Nephron (organoid): ENCODE measurements around the gene PRR18.

ENCODE experiments used
- H3K27ac Mint-ChIP-seq, 3 experiments: 2 replicates each; pipeline ENCODE4 v1.8.0; 2020; ENCODE audit warnings: mixed read lengths in 3 of 3, mild to moderate bottlenecking in 2 of 3, moderate library complexity in 1 of 3
- H3K27me3 Mint-ChIP-seq: 2 replicates; pipeline ENCODE4 v1.8.0; 2021; ENCODE audit warnings: low read depth, mild to moderate bottlenecking, moderate library complexity, mixed read lengths
- H3K36me3 Mint-ChIP-seq: 2 replicates; pipeline ENCODE4 v1.8.0; 2020; ENCODE audit warnings: low read depth, mixed read lengths
- H3K4me1 Mint-ChIP-seq: 2 replicates; pipeline ENCODE4 v1.8.0; 2020; ENCODE audit warnings: mixed read lengths
- H3K4me3 Mint-ChIP-seq, 3 experiments: 2 replicates each; pipeline ENCODE4 v1.8.0; 2020; ENCODE audit warnings: mild to moderate bottlenecking in 3 of 3, mixed read lengths in 3 of 3, moderate library complexity in 2 of 3
- H3K9me3 Mint-ChIP-seq: 2 replicates; pipeline ENCODE4 v1.8.0; 2020; ENCODE audit warnings: mixed read lengths
- TF ChIP-seq, protein P1 (sequence below), 3 experiments: fragments of 200-600 bp; sonication (generic); IDR thresholded peaks; one replicate each; pipeline ENCODE4 v1.5.0; 2021; ENCODE audit warnings: antibody characterized with exemption in 3 of 3; ENCODE audit not compliant: unreplicated experiment in 3 of 3

Gene PRR18

DNA sequence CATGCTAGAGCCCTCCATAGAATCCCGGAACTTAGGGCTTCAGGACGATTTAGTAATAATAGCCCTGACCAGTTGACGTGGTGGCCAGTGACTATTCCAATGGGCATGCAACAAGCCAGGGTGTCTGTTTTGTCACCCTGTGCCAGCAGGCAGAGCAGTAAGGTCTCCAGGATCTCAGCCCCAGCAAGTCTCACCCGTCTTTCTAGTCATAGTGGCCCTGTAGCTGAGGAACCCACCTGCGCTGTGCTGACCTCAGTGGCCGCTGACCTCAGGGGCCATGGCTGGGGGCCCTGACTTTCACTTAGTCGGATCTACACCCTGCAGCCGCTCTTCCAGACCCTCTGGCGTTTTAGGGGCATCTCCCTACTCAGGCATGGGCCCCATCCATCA, 36.8 kb downstream of the PRR18 start:
- H3K27ac Mint-ChIP-seq = no peak overlapping the region
- H3K4me1 Mint-ChIP-seq = no peaks in the 10 kb centered on the region
- H3K4me3 Mint-ChIP-seq = no peak overlapping the region
- no peaks in the 10 kb centered on the region for H3K9me3 Mint-ChIP-seq
- H3K27me3 Mint-ChIP-seq = peaks cover 51% of the 10 kb centered on the region
- TF ChIP-seq, protein P1, sequence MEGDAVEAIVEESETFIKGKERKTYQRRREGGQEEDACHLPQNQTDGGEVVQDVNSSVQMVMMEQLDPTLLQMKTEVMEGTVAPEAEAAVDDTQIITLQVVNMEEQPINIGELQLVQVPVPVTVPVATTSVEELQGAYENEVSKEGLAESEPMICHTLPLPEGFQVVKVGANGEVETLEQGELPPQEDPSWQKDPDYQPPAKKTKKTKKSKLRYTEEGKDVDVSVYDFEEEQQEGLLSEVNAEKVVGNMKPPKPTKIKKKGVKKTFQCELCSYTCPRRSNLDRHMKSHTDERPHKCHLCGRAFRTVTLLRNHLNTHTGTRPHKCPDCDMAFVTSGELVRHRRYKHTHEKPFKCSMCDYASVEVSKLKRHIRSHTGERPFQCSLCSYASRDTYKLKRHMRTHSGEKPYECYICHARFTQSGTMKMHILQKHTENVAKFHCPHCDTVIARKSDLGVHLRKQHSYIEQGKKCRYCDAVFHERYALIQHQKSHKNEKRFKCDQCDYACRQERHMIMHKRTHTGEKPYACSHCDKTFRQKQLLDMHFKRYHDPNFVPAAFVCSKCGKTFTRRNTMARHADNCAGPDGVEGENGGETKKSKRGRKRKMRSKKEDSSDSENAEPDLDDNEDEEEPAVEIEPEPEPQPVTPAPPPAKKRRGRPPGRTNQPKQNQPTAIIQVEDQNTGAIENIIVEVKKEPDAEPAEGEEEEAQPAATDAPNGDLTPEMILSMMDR (IDR thresholded peaks at IDR 0.05; ENCODE audit: unreplicated experiment in 3 of 3) = no peak
- H3K36me3 Mint-ChIP-seq = no peaks in the 10 kb centered on the region

- H3K36me3 Mint-ChIP-seq = no peaks in the 10 kb centered on the region
- TF ChIP-seq, protein P1 (IDR thresholded peaks at IDR 0.05; ENCODE audit: unreplicated experiment in 3 of 3) = no peak
- no peaks in the 10 kb centered on the region for H3K4me1 Mint-ChIP-seq
- H3K27me3 Mint-ChIP-seq = peaks cover 46% of the 10 kb centered on the region
- no peak overlapping the region for H3K4me3 Mint-ChIP-seq
- H3K27ac Mint-ChIP-seq = no peak overlapping the region
- no peaks in the 10 kb centered on the region for H3K9me3 Mint-ChIP-seq
These were observed 37.4 kb downstream of the PRR18 start for GRCh38 chr6:166270706-166271375.

DNA sequence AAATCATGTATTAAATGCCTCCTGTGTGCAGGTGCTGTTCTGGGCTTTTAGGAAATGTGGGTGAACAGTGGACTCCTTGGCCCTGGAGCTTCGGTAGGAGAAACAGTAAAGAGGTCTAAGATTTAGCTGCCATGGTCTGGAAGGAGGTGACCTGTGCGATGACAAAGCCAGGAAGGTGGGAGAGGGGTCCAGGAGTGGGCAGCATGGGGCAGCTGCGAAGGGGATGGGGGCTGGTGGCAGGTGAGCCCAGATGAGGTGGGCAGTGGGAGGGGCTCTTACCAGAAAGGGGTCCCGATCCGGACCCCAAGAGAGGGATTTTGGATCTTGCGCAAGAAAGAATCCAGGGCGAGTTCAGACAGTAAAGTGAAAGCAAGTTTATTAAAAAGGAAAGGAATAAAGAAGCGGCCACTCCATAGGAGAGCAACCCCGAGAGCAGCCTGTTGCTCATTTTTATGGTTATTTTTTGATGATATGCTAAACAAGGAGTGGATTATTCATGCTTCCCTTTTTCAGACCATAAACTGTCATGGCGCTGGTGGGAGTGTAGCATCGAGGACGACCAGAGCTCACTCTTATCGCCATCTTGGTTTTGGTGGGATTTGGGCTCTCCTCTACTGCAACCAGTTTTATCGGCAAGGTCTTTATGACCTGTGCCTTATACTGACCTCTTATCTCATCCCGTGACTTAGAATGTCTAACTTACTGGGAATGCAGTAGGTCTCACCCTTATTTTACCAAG, 38.7 kb downstream of the PRR18 start:
- TF ChIP-seq, protein P1 (IDR thresholded peaks at IDR 0.05; ENCODE audit: unreplicated experiment in 3 of 3) = no peak
- peaks cover 41% of the 10 kb centered on the region for H3K27me3 Mint-ChIP-seq
- H3K9me3 Mint-ChIP-seq = no peaks in the 10 kb centered on the region
- H3K4me1 Mint-ChIP-seq = no peaks in the 10 kb centered on the region
- no peak overlapping the region for H3K4me3 Mint-ChIP-seq
- H3K36me3 Mint-ChIP-seq = no peaks in the 10 kb centered on the region
- no peak overlapping the region for H3K27ac Mint-ChIP-seq

DNA sequence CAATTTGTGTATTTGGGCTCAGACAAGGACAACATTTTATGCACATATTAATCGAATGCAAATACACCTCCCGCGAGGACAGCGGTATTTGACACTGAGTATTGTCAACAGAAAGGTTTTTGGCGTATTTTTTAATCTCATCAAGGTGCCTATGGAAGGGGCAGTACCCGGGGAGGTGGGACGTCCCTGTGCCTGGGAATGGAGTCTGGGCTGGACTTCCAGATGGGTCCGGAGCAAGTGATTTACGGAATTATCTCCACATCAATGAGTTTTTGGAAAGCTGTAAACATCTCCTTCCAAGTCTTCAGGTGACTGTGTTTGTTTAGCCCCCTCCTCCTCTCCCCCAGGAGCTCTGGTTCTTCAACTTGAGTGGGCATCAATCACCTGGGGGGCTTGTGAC, 39.8 kb downstream of the PRR18 start:
- no peaks in the 10 kb centered on the region for H3K4me1 Mint-ChIP-seq
- TF ChIP-seq, protein P1 (IDR thresholded peaks at IDR 0.05; ENCODE audit: unreplicated experiment in 3 of 3) = no peak

DNA sequence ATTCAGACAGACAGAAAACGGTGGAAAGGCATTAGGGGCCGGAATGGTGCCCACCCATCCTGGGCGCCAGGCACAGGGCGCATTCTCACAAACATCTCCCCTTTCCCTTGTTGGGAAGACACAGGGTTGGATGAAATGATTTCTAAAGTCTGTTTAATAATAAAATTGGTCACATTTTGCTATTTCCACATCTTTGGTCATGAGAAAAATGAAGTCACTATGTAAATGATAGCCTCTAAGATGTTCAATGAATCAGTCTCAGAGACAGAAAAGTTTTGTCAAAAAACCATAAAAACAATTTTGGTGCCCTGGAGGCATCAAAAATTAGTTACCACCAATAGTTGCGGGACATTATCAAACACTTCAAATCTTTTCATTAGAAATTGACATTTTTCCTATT, 40.7 kb downstream of the PRR18 start:
- H3K27ac Mint-ChIP-seq = no peak overlapping the region

More for the DNA sequence above, 39.8 kb downstream of the PRR18 start:
- Mint-ChIP-seq H3K9me3 (no peaks in the 10 kb centered on the region), H3K4me3 (no peak overlapping the region), H3K27me3 (peaks cover 41% of the 10 kb centered on the region), H3K36me3 (no peaks in the 10 kb centered on the region), H3K27ac (no peak overlapping the region)

More for the DNA sequence above, 40.7 kb downstream of the PRR18 start:
- TF ChIP-seq, protein P1 (IDR thresholded peaks at IDR 0.05; ENCODE audit: unreplicated experiment in 3 of 3) = no peak
- Mint-ChIP-seq H3K27me3 (peaks cover 40% of the 10 kb centered on the region), H3K4me1 (no peaks in the 10 kb centered on the region), H3K4me3 (no peak overlapping the region), H3K36me3 (no peaks in the 10 kb centered on the region), H3K9me3 (no peaks in the 10 kb centered on the region)
